Epidermal melanocyte (primary cell): ENCODE data around the gene SOCS3.
"Not testable (repeated sequence)": the region's sequence is repeated elsewhere in the genome, so short reads cannot be mapped to it uniquely, and the experiment has no call there.

Source experiments
- DNase-seq: peaks from one replicate; pipeline ENCODE4 v3.0.0; 2011; ENCODE audit warnings: low spot score; ENCODE audit not compliant: insufficient read length

Gene SOCS3

DNA sequence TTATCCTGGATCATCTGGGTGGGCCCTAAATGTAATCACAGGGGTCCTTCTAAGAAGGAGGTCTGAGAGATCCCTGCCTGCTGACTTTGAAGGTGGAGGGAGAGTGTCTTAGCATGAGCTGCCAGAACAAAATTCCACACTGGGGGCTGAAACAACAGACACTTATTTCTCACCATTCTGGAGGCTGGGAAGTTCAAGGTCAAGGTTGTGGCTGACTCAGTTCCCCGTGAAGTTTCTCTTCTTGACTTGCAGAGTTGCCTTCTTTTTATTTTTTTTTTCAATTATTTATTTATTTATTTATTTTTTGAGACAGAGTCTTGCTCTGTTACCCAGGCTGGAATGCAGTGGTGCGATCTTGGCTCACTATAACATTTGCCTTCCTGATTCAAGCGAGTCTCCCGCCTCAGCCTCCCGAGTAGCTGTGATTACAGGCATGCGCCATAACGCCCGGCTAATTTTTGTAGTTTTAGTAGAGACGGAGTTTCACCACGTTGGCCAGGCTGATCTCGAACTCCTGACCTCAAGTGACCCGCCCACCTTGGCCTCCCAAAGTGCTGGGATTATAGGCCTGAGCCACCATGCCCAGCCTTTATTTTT, 50.1 kb downstream of the SOCS3 start:
- DNase-seq = not testable (repeated sequence)

DNA sequence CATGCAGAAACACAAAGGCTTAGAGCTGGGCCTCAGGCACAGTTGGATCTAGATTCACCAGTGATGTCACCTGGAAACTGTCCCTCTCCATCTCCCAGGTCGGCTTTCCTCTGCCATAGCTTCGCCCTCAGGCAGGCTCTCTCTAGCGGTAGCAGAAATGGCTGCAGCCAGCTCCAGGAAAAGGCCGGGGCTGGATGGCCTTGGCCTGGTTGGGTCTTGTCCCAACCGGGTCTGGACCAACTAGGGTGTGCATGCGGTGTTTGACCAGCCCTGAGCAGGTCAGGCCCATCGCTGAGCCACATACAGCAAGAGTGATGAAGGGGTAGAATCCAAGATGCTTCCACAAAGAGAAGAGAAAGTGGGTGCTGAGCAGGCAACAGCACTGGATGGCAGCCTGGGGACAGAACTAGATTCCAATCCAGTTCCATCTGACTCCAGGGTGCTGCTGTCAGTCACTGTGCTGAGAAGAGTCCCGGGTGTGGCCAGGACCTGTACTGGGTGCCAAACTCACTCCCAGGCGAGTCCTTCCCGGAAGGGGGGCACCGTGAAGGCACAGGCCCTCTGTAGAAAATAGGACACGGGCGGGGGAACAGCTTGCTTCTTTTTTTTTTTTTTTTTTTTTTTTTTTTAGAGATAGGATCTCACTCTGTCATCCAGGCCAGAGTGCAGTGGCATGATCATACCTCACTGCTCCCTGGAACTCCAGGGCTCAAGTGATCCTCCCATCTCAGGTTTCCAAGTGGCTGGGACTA, 51.8 kb downstream of the SOCS3 start:
- DNase-seq = no peak

DNA sequence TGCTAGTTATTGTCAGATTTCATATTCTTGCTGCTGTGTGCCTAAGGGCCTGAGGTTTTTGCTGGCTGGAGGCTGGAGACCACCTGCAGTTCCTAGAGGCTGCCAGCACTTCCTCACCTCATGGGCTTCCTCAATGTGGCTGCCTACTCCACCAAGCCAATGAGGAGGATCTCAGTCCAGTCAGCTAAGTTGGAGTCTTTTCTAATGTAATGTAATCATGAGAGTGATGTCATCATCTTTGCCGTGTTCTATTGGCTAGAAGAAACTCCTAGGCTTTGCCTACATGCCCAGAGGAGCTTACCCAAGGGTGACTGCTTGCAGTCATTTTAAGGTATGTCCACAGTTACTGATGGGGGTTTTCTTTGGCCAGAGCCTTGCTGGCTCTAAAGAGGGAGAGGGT, 53.0 kb downstream of the SOCS3 start:
- no peak for DNase-seq
